Endothelial cell (in vitro differentiated cells): ENCODE data around the gene TAGLN2. TPM values are rescaled to one million over a fixed set of nuclear protein-coding genes. Genes with fewer than 3 reads are reported as not detected.

ENCODE experiments used
- DNase-seq: peaks from one replicate; pipeline ENCODE4 v3.0.0; 2021; ENCODE audit warnings: low spot score
- H3K27ac Mint-ChIP-seq: one replicate; pipeline ENCODE4 v1.8.0; 2021; ENCODE audit warnings: mixed read lengths, inconsistent platforms; ENCODE audit not compliant: unreplicated experiment
- H3K27me3 Mint-ChIP-seq: one replicate; pipeline ENCODE4 v1.8.0; 2021; ENCODE audit warnings: mild to moderate bottlenecking, moderate library complexity, mixed read lengths, inconsistent platforms; ENCODE audit not compliant: unreplicated experiment
- H3K36me3 Mint-ChIP-seq: one replicate; pipeline ENCODE4 v1.8.0; 2021; ENCODE audit warnings: mild to moderate bottlenecking, low read depth, mixed read lengths, inconsistent platforms; ENCODE audit not compliant: unreplicated experiment
- H3K4me1 Mint-ChIP-seq: one replicate; pipeline ENCODE4 v1.8.0; 2021; ENCODE audit warnings: mild to moderate bottlenecking, mixed read lengths, inconsistent platforms; ENCODE audit not compliant: unreplicated experiment
- H3K4me3 Mint-ChIP-seq: one replicate; pipeline ENCODE4 v1.8.0; 2021; ENCODE audit warnings: mild to moderate bottlenecking, mixed read lengths, inconsistent platforms; ENCODE audit not compliant: unreplicated experiment
- H3K9me3 Mint-ChIP-seq: one replicate; pipeline ENCODE4 v1.8.0; 2021; ENCODE audit warnings: mixed read lengths, inconsistent platforms; ENCODE audit not compliant: unreplicated experiment
- total RNA-seq: library from RNA; stranded (reverse); fragmentation: NEBNext Ultra II Directional; extraction: Animal tissue kit (Norgen Biotek cat#: 25700); gene quantifications from one replicate; pipeline ENCODE4 v1.2.1, GENCODE V29; 2021; ENCODE audit not compliant: unreplicated experiment
- TF ChIP-seq, protein P1 (sequence below): fragments of 200-600 bp; sonication (generic); IDR thresholded peaks from one replicate; pipeline ENCODE4 v1.5.0; 2021; ENCODE audit warnings: antibody characterized with exemption; ENCODE audit not compliant: unreplicated experiment

Gene TAGLN2
- total RNA-seq, 1 donor from 2014 or later, result 95.2 TPM

DNA sequence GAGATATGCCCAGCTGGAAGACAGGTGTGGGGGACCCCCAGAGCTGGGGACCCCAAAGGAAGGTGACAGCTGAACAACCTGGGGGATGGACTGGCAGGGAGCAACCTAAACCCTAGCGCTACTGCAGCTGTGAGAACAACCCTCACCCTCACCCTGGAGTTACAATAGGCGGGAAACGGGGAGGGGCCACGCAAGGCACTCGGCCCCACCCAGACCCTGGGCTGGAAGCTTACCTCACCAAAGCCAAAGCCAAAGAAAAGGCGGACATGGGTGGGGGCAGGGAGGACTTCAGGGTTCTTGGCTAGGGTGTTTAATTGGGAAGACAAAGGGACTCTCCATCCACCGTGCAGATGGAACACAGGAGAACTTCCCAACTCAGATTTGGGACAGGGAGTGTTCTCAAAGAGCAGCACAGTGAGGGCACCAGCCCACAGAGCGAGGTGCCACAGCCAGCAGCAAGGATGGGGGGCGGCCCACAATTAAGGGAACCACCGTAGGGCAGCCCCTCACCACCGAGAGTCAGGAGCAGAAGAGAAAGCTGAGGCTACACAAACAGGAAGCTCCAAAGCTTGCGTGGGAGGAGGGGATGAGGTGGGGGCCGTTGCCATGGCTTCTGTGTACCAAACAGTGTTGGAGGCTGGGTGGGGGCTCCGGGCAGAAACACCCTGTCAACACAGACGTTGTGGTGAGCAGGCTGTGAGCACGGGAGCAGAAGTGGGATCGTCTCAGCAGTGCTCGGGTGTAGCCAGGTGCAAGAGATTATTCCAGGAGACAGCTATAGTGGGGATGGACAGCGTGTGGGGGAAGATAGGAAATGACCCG lies 1.9 kb downstream of the TAGLN2 start:
- H3K27ac Mint-ChIP-seq, result peak overlapping the region; percentile 100
- H3K4me1 Mint-ChIP-seq, result peaks cover 20% of the 10 kb centered on the region

DNA sequence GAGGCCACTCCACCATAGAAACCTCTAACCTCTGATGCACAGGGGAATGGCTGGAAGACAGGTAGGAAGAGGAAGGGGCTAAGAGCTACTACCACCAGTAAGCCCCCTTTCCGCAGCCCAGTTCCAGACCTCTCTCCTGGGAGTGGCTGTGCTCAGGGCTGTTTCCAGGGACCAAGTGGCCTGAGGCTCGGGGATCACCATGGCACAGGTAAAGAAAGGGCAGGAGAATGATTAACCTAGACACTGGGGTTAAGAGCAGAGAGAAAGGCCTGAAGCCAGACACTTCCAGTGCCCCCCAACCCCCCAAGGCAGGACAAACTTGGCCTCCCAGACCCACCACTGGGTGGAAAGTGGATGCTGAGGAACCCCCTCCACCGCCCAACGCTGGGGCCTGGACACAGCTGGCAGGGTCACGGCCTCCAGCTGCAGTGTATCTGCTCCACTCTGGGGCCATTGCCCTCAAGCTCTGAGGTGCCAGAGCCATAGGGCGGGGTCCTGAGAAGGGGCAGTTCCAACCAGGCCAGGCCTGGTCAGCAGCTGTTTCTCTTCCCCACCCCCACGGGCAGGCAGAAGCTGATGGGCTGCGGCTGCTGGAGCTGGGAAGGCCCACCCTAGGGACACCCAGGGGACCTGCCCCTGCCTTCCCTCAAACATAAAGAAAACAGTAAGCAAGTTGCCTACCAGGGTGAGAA lies 2.6 kb downstream of the TAGLN2 start:
- Mint-ChIP-seq H3K27ac (peak overlapping the region; percentile 100), H3K36me3 (peaks cover 41% of the 10 kb centered on the region), H3K4me3 (peak overlapping the region; percentile 94), H3K9me3 (peaks cover 3% of the 10 kb centered on the region), H3K27me3 (peaks cover 40% of the 10 kb centered on the region), H3K4me1 (peaks cover 23% of the 10 kb centered on the region)
- DNase-seq, result peak; percentile 25
- TF ChIP-seq, protein P1, sequence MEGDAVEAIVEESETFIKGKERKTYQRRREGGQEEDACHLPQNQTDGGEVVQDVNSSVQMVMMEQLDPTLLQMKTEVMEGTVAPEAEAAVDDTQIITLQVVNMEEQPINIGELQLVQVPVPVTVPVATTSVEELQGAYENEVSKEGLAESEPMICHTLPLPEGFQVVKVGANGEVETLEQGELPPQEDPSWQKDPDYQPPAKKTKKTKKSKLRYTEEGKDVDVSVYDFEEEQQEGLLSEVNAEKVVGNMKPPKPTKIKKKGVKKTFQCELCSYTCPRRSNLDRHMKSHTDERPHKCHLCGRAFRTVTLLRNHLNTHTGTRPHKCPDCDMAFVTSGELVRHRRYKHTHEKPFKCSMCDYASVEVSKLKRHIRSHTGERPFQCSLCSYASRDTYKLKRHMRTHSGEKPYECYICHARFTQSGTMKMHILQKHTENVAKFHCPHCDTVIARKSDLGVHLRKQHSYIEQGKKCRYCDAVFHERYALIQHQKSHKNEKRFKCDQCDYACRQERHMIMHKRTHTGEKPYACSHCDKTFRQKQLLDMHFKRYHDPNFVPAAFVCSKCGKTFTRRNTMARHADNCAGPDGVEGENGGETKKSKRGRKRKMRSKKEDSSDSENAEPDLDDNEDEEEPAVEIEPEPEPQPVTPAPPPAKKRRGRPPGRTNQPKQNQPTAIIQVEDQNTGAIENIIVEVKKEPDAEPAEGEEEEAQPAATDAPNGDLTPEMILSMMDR, result no peak

More for the DNA sequence above, 1.9 kb downstream of the TAGLN2 start:
- peak; percentile 70 for DNase-seq
- Mint-ChIP-seq H3K27me3 (peaks cover 38% of the 10 kb centered on the region), H3K4me3 (peak overlapping the region; percentile 94), H3K9me3 (peaks cover 3% of the 10 kb centered on the region), H3K36me3 (peaks cover 34% of the 10 kb centered on the region)
- TF ChIP-seq, protein P1, result no peak

DNA sequence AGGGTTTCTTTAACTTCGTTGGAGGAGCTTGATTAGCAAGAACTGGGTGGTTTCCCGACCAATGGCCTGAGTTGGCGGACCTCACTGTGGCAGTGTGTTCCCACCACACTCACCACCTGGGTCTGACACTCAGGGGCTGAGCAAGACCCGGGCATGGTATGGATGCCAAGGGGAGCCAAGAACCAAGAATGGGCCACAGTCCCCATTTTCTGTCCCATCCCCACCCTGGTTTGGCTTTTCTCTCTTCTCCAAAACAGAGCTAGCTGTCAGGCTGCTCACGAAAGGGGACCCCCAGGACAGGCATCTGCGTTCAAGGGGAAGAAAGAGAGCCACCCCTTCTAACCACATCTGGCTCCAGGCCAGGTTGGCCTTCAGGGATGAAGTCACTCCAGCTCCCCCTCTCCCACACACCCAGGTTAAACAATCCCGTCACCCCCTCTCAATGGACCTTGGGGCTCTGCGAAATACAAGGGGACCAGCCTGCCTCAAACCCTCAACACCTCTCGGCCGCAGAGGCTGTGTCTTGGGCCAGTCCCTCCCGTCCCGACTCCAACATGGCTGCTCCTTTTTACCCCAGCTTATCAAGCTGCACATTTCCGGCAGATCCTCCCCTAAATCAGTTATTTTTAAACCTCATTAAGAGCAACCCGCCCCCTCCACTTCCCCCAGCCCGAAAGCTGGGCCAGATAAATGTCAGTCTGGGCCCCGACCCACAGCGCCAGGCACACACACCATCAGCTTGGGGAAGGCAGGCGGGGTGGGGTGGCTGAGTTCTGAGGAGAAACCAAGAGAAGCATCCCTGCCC lies 3.4 kb downstream of the TAGLN2 start:
- H3K27me3 Mint-ChIP-seq, result peaks cover 40% of the 10 kb centered on the region
- TF ChIP-seq, protein P1, result no peak
- peaks cover 44% of the 10 kb centered on the region for H3K36me3 Mint-ChIP-seq
- H3K9me3 Mint-ChIP-seq, result peaks cover 3% of the 10 kb centered on the region
- H3K4me3 Mint-ChIP-seq, result no peak overlapping the region
- no peak for DNase-seq
- H3K27ac Mint-ChIP-seq, result peak overlapping the region; percentile 83
- peaks cover 27% of the 10 kb centered on the region for H3K4me1 Mint-ChIP-seq

DNA sequence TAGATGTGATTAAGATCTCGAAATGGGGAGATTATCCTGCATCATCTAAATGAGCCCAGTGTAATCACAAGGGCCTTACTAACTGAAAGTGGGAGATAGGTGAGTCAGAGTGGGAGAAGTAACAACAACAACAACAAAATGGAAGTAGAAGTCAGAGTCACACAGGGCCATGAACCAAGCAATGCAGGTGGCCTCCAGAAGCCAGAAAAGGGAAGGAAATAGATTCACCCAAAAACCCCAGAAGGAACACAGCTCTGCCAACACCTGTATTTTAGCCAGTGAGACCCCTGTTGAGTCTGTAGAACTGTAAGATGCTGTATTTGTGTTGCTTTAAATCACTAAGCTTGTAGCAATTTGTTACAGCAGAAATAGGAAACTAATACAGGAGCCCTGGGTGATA lies 4.1 kb downstream of the TAGLN2 start:
- H3K4me1 Mint-ChIP-seq, result peaks cover 32% of the 10 kb centered on the region
- TF ChIP-seq, protein P1, result no peak
- H3K27ac Mint-ChIP-seq, result peak overlapping the region; percentile 58
- H3K9me3 Mint-ChIP-seq, result peaks cover 3% of the 10 kb centered on the region
- peaks cover 49% of the 10 kb centered on the region for H3K36me3 Mint-ChIP-seq
- DNase-seq, result no peak
- no peak overlapping the region for H3K4me3 Mint-ChIP-seq
- H3K27me3 Mint-ChIP-seq, result peaks cover 39% of the 10 kb centered on the region
